GM18519 (cell line): ENCODE results near the gene SETD3.

Experiments used
- ATAC-seq: cut with Tn5 transposase; IDR thresholded peaks from one replicate; pipeline ENCODE4 v1.9.1; 2021; ENCODE audit warnings: mild to moderate bottlenecking, moderate library complexity; ENCODE audit not compliant: unreplicated experiment, low FRiP score

Gene SETD3

DNA sequence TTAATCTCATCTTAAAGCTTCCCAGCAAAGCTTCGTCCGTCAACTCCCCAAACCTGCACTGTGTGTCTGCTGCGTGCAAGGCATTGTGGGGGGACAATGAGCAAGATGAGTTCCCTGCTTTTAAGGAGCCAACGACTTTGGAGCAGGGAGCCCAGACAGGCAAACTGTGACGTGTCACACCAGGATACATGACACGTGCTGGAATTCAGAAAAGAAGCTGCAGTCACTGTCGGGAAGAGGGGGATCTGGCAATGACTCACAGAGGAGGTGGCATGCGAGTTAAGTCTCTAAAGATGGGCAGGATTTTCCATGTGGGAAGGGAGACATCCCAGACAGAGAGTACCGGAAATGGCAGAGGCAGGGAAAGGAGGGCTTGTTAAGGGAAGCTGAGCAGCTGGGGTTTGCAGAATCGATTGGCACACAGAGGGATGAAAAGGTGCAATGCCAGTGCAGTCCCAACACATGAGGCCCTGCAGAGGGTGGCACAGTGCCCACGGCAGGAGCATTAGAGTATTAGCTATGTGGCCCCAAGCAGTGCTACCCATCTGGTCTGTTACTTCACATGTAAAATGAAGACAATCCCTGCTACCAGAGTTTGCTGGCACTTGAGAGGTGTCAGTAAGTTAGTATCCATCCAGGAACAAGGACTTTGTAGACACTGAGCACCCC, 52.9 kb downstream of the SETD3 start:
- ATAC-seq: no peak

GRCh38 chr14:99426813-99427346, 53.8 kb downstream of the SETD3 start:
- ATAC-seq: no peak

DNA sequence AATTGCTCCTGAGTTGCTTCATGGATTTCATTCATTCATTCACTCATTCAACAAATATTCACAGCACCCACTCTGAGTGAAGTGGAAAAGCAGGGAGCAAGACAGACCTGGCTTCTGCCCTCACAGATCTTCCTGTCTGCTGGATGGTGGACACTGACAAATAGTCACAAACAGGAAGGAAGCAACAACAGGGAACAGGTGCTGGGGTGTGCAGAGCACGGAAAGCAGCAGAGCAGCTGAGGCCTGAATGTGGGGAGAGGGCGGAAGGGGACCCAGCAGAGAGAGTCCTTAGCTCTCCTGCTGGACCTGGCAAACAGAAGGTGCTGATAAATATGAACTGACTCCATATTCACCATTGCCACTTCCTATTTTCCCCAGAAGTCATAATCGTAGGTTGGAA, 54.4 kb downstream of the SETD3 start:
- ATAC-seq: no peak

GRCh38 chr14:99425272-99425681, 55.4 kb downstream of the SETD3 start:
- ATAC-seq: no peak

DNA sequence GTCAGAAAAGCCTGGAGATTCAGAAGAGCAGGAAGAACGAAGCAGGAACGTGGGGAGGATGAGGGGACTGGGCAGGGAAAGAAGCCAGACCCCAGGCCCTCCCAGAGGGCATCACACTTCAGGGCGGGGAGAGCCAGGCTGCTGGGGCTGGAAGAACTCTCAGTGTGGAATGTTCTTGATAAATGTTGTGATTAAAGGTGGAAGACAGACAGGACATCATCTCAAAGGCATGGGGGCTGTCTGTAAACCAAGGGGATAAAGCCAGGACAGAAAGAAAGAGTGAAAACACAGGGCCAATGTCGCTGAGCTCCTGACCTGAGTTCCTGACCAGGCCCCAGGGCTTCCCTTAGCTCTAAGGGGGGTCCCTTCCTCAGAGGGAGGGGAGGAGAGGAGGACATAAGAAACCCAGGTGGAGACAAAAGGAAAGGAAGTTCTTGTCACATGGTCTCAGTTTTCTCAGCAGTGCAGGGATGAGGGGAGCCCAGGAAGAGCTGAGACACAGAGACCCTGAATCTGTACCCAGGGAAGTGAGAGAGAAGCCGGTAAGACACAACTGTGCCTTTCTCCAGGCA, 56.3 kb downstream of the SETD3 start:
- no peak for ATAC-seq

- no peak for ATAC-seq
Observed at GRCh38 chr14:99423434-99423833, 57.2 kb downstream of the SETD3 start.

- no peak for ATAC-seq
Observed at GRCh38 chr14:99422228-99423010, 58.2 kb downstream of the SETD3 start.

- no peak for ATAC-seq
Observed at GRCh38 chr14:99420711-99421110, 59.9 kb downstream of the SETD3 start.

DNA sequence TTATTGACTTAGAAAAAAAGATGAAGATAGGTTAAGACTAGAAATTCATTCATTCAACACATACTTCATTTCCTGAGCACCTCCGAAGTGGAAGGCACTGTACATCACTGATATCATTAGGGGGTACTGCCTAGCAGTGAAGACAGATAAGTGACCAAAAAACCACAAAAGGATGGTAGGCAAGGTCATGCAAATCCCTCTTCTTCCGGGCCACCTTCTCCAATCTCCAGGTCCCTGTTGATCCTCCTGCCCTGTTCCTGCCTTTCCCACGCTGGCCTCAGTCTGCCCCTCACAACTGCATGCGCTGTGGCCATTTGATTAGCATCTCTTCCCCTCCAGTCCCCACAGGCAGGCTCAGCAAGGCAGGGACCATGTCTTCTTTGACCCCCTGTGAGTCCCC, 60.8 kb downstream of the SETD3 start:
- no peak for ATAC-seq

GRCh38 chr14:99418242-99418641, 62.4 kb downstream of the SETD3 start:
- ATAC-seq: no peak

- no peak for ATAC-seq
Observed at GRCh38 chr14:99416909-99417308, 63.8 kb downstream of the SETD3 start.

GRCh38 chr14:99415496-99416281, 65.0 kb downstream of the SETD3 start:
- ATAC-seq: peak; percentile 93

- ATAC-seq: no peak
Observed at GRCh38 chr14:99413911-99414310, 66.7 kb downstream of the SETD3 start.

DNA sequence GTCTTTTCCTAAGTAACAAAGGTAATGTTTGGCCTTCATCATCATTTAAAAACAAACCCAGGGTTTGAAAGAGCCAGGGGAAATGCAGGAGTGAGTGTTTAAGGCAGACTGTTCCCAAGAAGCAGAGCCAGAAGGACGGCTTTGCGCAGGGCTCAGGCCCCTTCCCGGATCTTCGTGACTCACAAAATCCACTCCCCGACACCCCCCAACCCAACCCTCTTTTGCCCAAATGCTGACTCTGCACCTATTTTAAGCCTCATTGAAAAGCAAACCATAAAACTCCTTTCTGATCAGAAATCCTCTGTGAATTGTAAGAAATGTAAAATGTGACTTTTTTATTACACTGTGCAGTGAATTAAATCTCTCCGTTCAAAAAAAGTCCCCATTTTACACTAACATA, 67.5 kb downstream of the SETD3 start:
- no peak for ATAC-seq

- ATAC-seq: no peak
Observed at GRCh38 chr14:99412117-99413061, 68.3 kb downstream of the SETD3 start.

DNA sequence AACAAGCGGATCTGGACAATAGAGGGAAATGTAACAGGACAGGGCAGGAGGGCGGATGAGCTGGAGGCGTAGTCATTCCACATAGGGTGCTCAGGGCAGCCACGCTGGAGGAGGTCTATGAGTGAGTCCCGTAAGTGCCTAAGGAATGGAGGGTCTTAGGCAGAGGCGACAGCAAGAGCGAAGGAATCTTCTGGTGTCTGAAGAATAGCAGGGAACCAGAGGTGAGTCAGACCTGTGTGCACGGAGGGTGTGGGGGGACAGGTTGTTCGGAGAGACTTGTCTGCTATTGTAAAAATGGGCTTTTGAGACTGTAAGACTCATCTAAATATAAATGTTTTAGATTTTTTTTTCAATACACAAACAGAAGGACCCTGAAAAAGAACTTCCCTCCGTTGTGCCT, 70.6 kb downstream of the SETD3 start:
- no peak for ATAC-seq

GRCh38 chr14:99408971-99409289, 71.7 kb downstream of the SETD3 start:
- ATAC-seq: no peak

DNA sequence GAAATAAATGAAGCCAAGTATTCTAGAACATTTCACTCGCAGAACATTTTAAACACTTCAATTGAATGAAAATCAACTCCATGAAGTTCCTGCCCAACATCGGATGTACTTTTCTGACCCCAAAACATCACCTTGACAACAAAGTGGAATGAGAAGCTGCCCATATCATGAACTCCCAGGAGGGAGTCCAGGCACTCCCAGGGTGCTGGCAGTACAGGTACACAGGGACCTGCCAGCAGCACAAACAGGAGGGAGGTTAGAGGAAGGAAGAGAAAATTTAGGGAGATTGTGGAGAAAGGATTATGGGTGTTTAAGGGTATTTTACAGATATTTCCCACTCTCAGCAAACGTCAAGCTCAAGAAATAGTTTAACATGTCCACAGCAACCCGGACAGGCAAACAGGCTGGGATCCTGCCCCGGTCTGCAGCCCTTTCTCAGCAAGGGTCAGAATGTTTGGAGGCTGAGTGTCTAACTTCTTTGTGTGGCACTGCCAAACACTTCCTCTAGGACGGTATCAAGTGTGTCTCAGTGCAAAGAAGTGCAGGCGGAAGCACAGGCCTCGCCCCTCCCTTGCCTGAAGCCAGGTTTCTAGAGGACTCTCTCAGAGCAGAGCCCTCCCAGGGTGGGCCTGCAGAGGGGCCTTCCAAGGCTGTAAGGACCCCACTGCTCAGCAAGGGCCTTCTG, 72.2 kb downstream of the SETD3 start:
- no peak for ATAC-seq

GRCh38 chr14:99407416-99407815, 73.2 kb downstream of the SETD3 start:
- ATAC-seq: no peak
